Measurements from ENCODE around the gene MACROD2. TPM values are rescaled to one million over a fixed set of nuclear protein-coding genes. Genes with fewer than 3 reads are reported as not detected.

MACROD2 gene
- total RNA-seq, 1 experiment from 2014 or later = 3.7 TPM

- CTCF ChIA-PET = no interaction called here
- intact Hi-C loops (cut with micrococcal nuclease) = no loop called here
Observed at GRCh38 chr20:14521436-14521835, 526.1 kb downstream of the MACROD2 start.

More at GRCh38 chr20:14521436-14521835, 526.1 kb downstream of the MACROD2 start:
- Histone ChIP-seq H3K9me2 (ENCODE audit: insufficient read depth) (no peaks in the 10 kb centered on the region), H3K27me3 (ENCODE audit: insufficient read depth, low read length) (no peaks in the 10 kb centered on the region), H2AFZ (ENCODE audit: low read depth, low read length, poor library complexity, severe bottlenecking) (no peak overlapping the region), H3K9me3 (ENCODE audit: control insufficient read depth in 1 of 2, insufficient read depth in 1 of 2, low read depth in 1 of 2, low read length in 2 of 2) (no peaks in the 10 kb centered on the region), H3K4me2 (ENCODE audit: low read length) (no peak overlapping the region), H3K79me2 (ENCODE audit: insufficient read depth, low read length) (no peaks in the 10 kb centered on the region), H3K4me3 (replicated peaks in 1 of 2; ENCODE audit: low read depth in 1 of 2, low read length in 2 of 2) (no peak overlapping the region), H3K9ac (ENCODE audit: low read length) (no peak overlapping the region), H3K27ac (ENCODE audit: low read depth, low read length) (no peak overlapping the region), H3K4me1 (ENCODE audit: control insufficient read depth in 1 of 2, insufficient read depth in 2 of 2, low read length in 2 of 2) (no peaks in the 10 kb centered on the region), H4K20me1 (ENCODE audit: insufficient read depth) (no peaks in the 10 kb centered on the region), H3K36me3 (ENCODE audit: control insufficient read depth in 1 of 2, insufficient read depth in 2 of 2, low read length in 2 of 2) (no peaks in the 10 kb centered on the region)
- no peak for TF ChIP-seq RAD21 (IDR thresholded peaks at IDR 0.05; ENCODE audit: low read depth)
- TF ChIP-seq POLR2A (IDR thresholded peaks at IDR 0.05; ENCODE audit: borderline replicate concordance, extremely low read depth, insufficient read depth, insufficient read length) = no peak
- TF ChIP-seq CEBPB (IDR thresholded peaks at IDR 0.05; ENCODE audit: low read depth) = no peak
- no peak for TF ChIP-seq MAX (IDR thresholded peaks at IDR 0.05)
- no peak for TF ChIP-seq FOSL1 (IDR thresholded peaks at IDR 0.05; ENCODE audit: low read depth)
- no peak for TF ChIP-seq ELF1 (IDR thresholded peaks at IDR 0.05; ENCODE audit: borderline replicate concordance, low read depth)
- TF ChIP-seq ATF3 (IDR thresholded peaks at IDR 0.05) = no peak
- TF ChIP-seq SP1 (IDR thresholded peaks at IDR 0.05; ENCODE audit: low read depth) = no peak
- TF ChIP-seq ZBTB33 (IDR thresholded peaks at IDR 0.05; ENCODE audit: extremely low read depth, insufficient replicate concordance, low read length) = no peak
- TF ChIP-seq CBX3 (IDR thresholded peaks at IDR 0.05; ENCODE audit: low read depth) = no peak
- no peak for TF ChIP-seq EZH2 (IDR thresholded peaks at IDR 0.05)
- no peak for TF ChIP-seq POLR2AphosphoS5 (IDR thresholded peaks at IDR 0.05; ENCODE audit: low read depth, low read length)
- no peak for TF ChIP-seq SRF (IDR thresholded peaks at IDR 0.05; ENCODE audit: low read depth)
- TF ChIP-seq TCF7L2 (IDR thresholded peaks at IDR 0.05; ENCODE audit: borderline replicate concordance, extremely low read depth, insufficient read depth, insufficient read length) = no peak
- no peak for TF ChIP-seq REST (IDR thresholded peaks at IDR 0.05; ENCODE audit: low read depth)
- no peak for TF ChIP-seq YY1 (IDR thresholded peaks at IDR 0.05; ENCODE audit: extremely low read depth, insufficient replicate concordance, low read depth, low read length)
- TF ChIP-seq ZNF274 (IDR thresholded peaks at IDR 0.05; ENCODE audit: low read depth, low read length) = no peak
- no peak for TF ChIP-seq JUND (IDR thresholded peaks at IDR 0.05)
- no peak for TF ChIP-seq CTCF (IDR thresholded peaks at IDR 0.05 in 2 of 3, conservative IDR thresholded peaks at IDR 0.05 in 1 of 3; ENCODE audit: borderline replicate concordance in 1 of 3, insufficient read depth in 1 of 3, low read depth in 2 of 3, low read length in 2 of 3)
- no TSS peak for BruUV-seq (replicated peaks)
- POLR2A ChIA-PET = no interaction called here
- RAD21 ChIA-PET (ENCODE audit: low non-redundant PET in 1 of 2, low total read pairs in 2 of 2, uncharacterized antibody in 2 of 2, unreplicated experiment in 2 of 2) = no interaction called here
- no peak for DNase-seq (ENCODE audit: low read depth, low spot score)
- no peak for ATAC-seq

Data from HCT116 (cell line).